GM13977 (cell line): Measurements from ENCODE around the gene MXD1.
"Not testable (repeated sequence)": the region's sequence is repeated elsewhere in the genome, so short reads cannot be mapped to it uniquely, and the experiment has no call there.

Experiments
- DNase-seq: peaks from one replicate; pipeline ENCODE4 v3.0.0; 2012; ENCODE audit warnings: low spot score
- CTCF ChIP-seq: IDR thresholded peaks from 2 replicates; pipeline ENCODE4 v1.5.1; 2012; ENCODE audit warnings: mild to moderate bottlenecking, control low read depth; ENCODE audit not compliant: insufficient read depth; ENCODE audit errors: extremely low read depth, missing control alignments
- in situ Hi-C: fragments of 300-500 bp; cut with MboI; formaldehyde crosslinking; loops from one replicate; pipeline ENCODE4 v1.12.0; 2022; ENCODE audit warnings: low sequenced_read_pairs, low pct_unique_long_range_greater_than_20kb, mixed read lengths, inconsistent platforms; ENCODE audit not compliant: unreplicated experiment

The MXD1 gene

GRCh38 chr2:69946351-69947324, 31.7 kb downstream of the MXD1 start:
- in situ Hi-C loops = no loop called here
- DNase-seq = peak; percentile 74
- TF ChIP-seq CTCF = no peak

GRCh38 chr2:69947325-69947931, 32.5 kb downstream of the MXD1 start:
- DNase-seq = no peak

GRCh38 chr2:69948032-69948962, 33.4 kb downstream of the MXD1 start:
- in situ Hi-C loops = no loop called here
- no peak for DNase-seq
- TF ChIP-seq CTCF = no peak

More at GRCh38 chr2:69947325-69947931, 32.5 kb downstream of the MXD1 start:
- in situ Hi-C loops = no loop called here
- TF ChIP-seq CTCF = no peak

DNA sequence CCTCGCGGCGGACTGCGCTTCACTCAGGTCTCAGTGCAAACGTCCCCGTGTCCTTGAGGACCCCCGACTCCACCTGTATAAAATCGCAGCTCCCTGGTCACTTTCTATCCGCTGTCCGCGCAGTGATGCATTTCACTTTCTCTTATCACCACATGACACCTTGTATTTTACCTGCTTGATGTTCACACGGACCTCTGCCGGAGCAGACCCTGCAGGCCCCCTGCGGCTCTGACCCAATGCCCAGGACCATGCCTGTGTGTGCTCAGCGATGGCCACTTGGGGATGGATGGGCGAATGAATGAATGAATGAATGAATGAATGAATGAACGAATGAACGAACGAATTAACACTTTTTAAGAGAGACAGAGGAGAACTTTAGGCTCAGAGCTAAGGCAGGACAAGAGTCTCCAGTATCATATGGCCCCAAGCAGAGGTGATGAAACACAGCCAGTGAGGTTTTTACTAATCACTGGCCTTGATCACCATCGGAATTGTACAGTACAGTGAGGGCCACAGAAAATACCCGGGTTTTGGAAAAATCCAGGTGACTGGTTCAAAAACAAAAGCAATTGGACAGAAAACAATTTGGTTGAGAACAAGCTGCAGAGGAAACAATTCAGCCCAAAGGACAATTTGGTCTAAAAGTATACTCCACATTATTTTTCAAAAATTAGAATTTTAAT, 34.2 kb downstream of the MXD1 start:
- no peak for DNase-seq
- TF ChIP-seq CTCF = no peak
- in situ Hi-C loops = no loop called here

- TF ChIP-seq CTCF = no peak
- no peak for DNase-seq
- in situ Hi-C loops = no loop called here
Observed at GRCh38 chr2:69950241-69950640, 35.3 kb downstream of the MXD1 start.

- DNase-seq, in situ Hi-C loops: not testable (repeated sequence)
Observed at GRCh38 chr2:69950671-69951070, 35.8 kb downstream of the MXD1 start.
